Natural killer cell treated with Interleukin-12 subunit alpha and Interleukin-12 subunit beta and Interleukin-15 and Interleukin-18, amount 100 ng/mL, for 72 hours (primary cell): ENCODE measurements around the gene ACTN1. TPM values are rescaled to one million over a fixed set of nuclear protein-coding genes. Genes with fewer than 3 reads are reported as not detected.
A peak's percentile ranks its signal among the peaks of the same experiment; 100 is the strongest.

ENCODE experiments used
- ATAC-seq, 2 donors: fragments of 150-1000 bp; cut with Tn5 transposase in 1 of 2; sonication (Bioruptor Pico), chemical (Tn5 transposase) in 1 of 2; 2 replicates each; pipeline ENCODE4 v1.10.0; 2021
- DNase-seq: peaks from one replicate; pipeline ENCODE4 v3.0.0; 2022; ENCODE audit warnings: low spot score
- H3K27ac Mint-ChIP-seq, 2 donors: 1 replicate in 1 of 2; 2 replicates in 1 of 2; pipeline ENCODE4 v1.8.0; 2022; ENCODE audit warnings: mixed read lengths in 2 of 2, mild to moderate bottlenecking in 1 of 2, moderate library complexity in 1 of 2
- H3K27me3 Mint-ChIP-seq, 2 donors: 1 replicate in 1 of 2; 2 replicates in 1 of 2; pipeline ENCODE4 v1.8.0; 2022; ENCODE audit warnings: mixed read lengths in 2 of 2
- H3K36me3 Mint-ChIP-seq: one replicate; pipeline ENCODE4 v1.8.0; 2022; ENCODE audit warnings: mixed read lengths
- H3K4me1 Mint-ChIP-seq, 2 donors: 1 replicate in 1 of 2; 2 replicates in 1 of 2; pipeline ENCODE4 v1.8.0; 2022; ENCODE audit warnings: low read depth in 2 of 2, mixed read lengths in 2 of 2, mild to moderate bottlenecking in 1 of 2
- H3K4me3 Mint-ChIP-seq: one replicate; pipeline ENCODE4 v1.8.0; 2022; ENCODE audit warnings: mixed read lengths
- H3K9me3 Mint-ChIP-seq: 2 replicates; pipeline ENCODE4 v1.8.0; 2022; ENCODE audit warnings: mixed read lengths
- total RNA-seq, 2 donors: library from RNA; stranded (reverse); gene quantifications; one replicate each; pipeline ENCODE4 v1.2.3, GENCODE V29; 2022

The ACTN1 gene
- total RNA-seq, 2 donors from 2014 or later = 40.1 to 124 TPM

DNA sequence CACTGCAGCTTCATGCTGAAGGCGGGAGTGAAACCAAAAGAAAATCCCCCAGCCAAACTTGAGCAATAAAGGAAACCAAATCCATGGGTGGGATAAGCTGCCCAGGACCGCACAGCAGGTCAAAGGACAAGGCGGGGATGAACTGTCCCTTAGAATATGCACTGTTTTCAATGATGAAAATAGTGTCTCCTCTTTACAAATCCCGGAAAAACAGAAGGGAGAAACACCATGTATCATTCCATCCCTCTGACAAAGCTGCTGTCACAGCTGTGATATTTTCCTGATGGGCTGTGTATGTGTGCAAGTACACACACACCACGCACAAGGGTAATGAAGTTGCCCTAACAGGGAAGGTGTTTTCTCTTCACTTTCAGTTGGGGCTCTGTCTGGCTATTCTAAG, 70.3 kb downstream of the ACTN1 start:
- ATAC-seq = no peak
- H3K27ac Mint-ChIP-seq = no peak overlapping the region
- DNase-seq = no peak
- no peak overlapping the region for H3K4me3 Mint-ChIP-seq
- no peaks in the 10 kb centered on the region for H3K27me3 Mint-ChIP-seq
- H3K4me1 Mint-ChIP-seq = peaks cover 10 to 14% of the 10 kb centered on the region in 2 donors
- no peaks in the 10 kb centered on the region for H3K36me3 Mint-ChIP-seq
- no peaks in the 10 kb centered on the region for H3K9me3 Mint-ChIP-seq

DNA sequence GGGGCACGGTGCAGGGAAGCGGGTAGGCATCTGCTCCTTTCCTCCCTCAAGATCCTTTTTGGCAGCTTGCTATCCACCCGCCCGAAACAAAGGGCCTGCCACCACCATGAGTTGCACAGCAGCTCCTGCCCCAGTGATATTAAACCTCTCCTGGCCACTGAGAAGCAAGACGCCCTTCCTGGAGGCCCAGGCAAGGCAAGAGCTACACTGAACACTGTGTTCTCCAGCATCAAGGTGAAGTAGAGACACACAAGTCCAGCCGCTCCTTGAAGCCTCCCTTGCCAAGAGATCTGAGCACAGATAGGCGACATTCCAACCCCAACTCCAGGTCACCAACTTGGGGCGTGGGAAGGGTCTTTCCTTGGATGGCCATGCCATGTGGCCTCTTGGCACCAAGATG, 70.9 kb downstream of the ACTN1 start:
- H3K4me1 Mint-ChIP-seq = peaks cover 10 to 14% of the 10 kb centered on the region in 2 donors
- no peak overlapping the region for H3K27ac Mint-ChIP-seq
- H3K4me3 Mint-ChIP-seq = no peak overlapping the region
- ATAC-seq (no peak), DNase-seq (no peak)
- no peaks in the 10 kb centered on the region for H3K9me3 Mint-ChIP-seq
- no peaks in the 10 kb centered on the region for H3K36me3 Mint-ChIP-seq
- no peaks in the 10 kb centered on the region for H3K27me3 Mint-ChIP-seq

DNA sequence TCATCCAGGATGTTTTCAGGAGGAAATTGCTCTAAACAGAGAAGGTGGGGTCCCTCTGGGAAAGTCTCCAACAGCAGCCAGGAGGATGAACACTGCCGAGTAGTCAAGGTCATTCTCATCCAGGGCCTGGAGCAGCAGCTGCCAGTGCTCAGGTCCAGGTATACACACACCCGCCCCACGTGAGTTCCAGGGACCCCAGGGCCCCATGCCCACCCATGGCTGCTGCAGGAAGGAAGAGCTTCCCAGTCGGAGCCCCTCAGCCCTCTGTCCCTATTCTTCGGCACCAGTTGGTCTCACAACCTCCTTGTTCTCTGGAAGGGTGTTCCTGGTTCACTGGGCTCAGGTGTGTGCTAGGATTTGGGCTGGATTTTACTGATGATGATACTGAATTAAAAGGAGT, 72.7 kb downstream of the ACTN1 start:
- H3K4me1 Mint-ChIP-seq = peaks cover 9% of the 10 kb centered on the region in 2 donors
- no peak overlapping the region for H3K27ac Mint-ChIP-seq
- H3K27me3 Mint-ChIP-seq = no peaks in the 10 kb centered on the region
- no peak overlapping the region for H3K4me3 Mint-ChIP-seq
- H3K9me3 Mint-ChIP-seq = no peaks in the 10 kb centered on the region
- DNase-seq (no peak), ATAC-seq (no peak)
- H3K36me3 Mint-ChIP-seq = no peaks in the 10 kb centered on the region

DNA sequence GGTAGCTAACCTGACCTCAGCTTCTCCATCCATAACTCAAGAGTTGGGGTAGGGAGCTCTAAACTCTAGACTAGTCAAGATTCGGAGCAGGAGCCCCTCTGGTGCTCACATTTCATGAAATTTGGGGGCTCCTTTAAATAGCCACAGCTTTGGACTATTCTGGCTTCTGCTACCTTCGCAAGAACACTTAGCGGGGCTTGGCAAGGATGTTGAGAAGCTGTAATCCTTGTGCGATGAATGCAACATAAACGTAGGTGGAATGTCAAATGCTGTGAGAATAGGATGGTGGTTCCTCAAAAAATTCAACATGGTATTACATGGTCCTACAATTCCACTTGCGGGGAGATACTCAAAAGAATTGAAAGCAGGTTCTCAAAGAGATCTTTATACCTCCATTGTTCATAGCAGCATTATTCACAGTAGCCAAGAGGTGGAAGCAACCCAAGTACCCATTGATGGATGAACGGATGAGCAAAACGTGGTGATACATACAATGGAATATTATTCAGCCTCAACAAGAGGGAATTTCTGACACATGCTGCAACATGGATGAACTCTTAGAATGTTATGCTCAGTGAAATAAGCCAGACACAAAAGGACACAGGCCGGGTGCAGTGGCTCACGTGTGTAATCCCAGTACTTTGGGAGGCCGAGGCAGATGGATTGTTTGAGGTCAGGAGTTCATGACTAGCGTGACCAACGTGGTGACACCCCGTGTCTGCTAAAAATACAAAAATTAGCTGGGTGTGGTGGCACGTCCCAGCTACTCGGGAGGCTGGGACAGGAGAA, 73.8 kb downstream of the ACTN1 start:
- Mint-ChIP-seq H3K36me3 (peaks cover 6% of the 10 kb centered on the region), H3K4me1 (peaks cover 0 to 1% of the 10 kb centered on the region in 2 donors), H3K4me3 (no peak overlapping the region), H3K27me3 (no peaks in the 10 kb centered on the region), H3K27ac (no peak overlapping the region), H3K9me3 (no peaks in the 10 kb centered on the region)
- DNase-seq (no peak), ATAC-seq (no peak)

DNA sequence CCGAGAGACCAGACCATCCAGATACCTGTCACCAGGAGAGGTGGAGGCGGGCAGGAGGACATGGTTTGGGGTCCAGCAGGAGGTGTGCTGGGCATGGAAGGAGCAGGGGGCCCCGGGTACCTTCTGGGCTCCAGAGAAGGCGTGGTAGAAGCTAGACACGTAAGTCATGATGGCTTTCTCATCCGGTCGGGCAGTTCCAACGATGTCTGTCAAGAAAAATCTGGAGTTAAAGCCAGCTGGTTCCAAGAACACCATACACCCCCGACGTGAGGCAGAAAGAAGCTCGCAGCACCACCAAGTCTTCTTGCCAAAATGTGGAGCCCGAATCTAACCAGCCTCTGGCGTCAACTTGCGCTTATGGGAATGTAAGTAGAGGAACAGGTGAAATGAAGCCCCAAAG, 76.7 kb downstream of the ACTN1 start:
- H3K4me3 Mint-ChIP-seq = no peak overlapping the region
- peaks cover 24 to 27% of the 10 kb centered on the region in 2 donors for H3K4me1 Mint-ChIP-seq
- peaks cover 6% of the 10 kb centered on the region for H3K36me3 Mint-ChIP-seq
- no peak for DNase-seq
- H3K27ac Mint-ChIP-seq = no peak overlapping the region
- no peaks in the 10 kb centered on the region for H3K9me3 Mint-ChIP-seq
- no peak for ATAC-seq
- H3K27me3 Mint-ChIP-seq = no peaks in the 10 kb centered on the region

DNA sequence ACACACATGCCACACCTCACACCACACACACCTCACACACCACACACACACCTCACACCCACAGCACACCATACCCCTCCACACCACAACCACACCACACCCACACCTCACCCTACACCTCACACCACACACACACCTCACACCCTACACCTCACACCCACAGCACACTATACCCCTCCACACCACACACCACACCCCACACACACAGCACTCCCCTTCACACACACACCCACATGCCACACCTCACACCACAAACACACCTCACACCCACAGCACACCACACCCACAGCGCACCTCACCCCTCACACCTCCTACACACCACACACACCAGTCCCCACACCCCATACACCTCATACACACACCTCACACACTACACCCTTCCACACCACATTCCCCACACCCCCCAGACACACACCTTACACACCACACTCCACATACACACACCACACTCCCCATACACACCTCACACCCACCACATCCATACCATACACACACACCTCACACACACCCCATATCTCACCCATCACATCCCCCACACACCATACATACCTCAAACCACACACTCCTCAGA, 80.0 kb downstream of the ACTN1 start:
- ATAC-seq (peak; percentile 71 to 79), DNase-seq (no peak)
- H3K4me1 Mint-ChIP-seq = peaks cover 25 to 30% of the 10 kb centered on the region in 2 donors
- H3K4me3 Mint-ChIP-seq = no peak overlapping the region
- no peaks in the 10 kb centered on the region for H3K9me3 Mint-ChIP-seq
- peak overlapping the region; percentile 10 to 14 for H3K27ac Mint-ChIP-seq
- H3K27me3 Mint-ChIP-seq = no peaks in the 10 kb centered on the region
- peaks cover 6% of the 10 kb centered on the region for H3K36me3 Mint-ChIP-seq

DNA sequence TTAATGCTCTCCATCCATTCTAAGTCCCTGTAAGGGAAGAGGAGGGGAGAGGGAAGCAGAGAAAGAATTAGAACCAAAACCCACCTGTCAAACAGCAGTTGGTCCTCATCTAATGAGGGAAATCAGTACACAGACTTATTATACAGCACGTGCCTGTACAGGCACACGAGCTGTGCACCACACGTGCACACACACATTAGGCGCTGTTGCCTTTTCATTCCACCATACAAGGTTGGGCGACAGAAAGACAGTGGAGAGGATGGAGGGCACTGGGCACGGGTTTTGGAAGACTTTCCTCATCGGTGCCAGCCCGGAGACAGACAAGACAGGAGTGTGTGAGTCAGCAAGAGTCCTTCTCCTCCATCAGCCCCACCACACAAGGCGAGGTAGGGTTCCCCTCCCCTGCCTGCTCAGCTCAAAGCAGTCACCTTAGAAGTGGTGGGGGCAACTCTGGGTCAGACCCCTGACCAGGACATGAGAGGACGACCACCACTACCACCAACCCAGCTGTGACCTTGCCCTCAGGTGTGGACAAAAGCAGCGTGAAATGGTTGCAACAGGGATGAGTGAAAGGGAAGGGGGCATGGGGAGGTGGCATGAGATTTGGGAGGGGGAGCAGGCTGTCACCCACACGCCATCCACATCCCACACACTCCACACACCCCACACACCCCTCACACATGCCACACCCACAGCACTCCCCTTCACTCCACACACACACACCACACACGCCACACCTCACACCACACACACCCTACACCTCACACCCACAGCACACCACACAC, 80.7 kb downstream of the ACTN1 start:
- DNase-seq (no peak), ATAC-seq (peak; percentile 3 to 16)
- H3K36me3 Mint-ChIP-seq = peaks cover 6% of the 10 kb centered on the region
- peak overlapping the region; percentile 55 to 63 for H3K27ac Mint-ChIP-seq
- H3K9me3 Mint-ChIP-seq = no peaks in the 10 kb centered on the region
- H3K27me3 Mint-ChIP-seq = no peaks in the 10 kb centered on the region
- peaks cover 25 to 30% of the 10 kb centered on the region in 2 donors for H3K4me1 Mint-ChIP-seq
- H3K4me3 Mint-ChIP-seq = peak overlapping the region; percentile 16

DNA sequence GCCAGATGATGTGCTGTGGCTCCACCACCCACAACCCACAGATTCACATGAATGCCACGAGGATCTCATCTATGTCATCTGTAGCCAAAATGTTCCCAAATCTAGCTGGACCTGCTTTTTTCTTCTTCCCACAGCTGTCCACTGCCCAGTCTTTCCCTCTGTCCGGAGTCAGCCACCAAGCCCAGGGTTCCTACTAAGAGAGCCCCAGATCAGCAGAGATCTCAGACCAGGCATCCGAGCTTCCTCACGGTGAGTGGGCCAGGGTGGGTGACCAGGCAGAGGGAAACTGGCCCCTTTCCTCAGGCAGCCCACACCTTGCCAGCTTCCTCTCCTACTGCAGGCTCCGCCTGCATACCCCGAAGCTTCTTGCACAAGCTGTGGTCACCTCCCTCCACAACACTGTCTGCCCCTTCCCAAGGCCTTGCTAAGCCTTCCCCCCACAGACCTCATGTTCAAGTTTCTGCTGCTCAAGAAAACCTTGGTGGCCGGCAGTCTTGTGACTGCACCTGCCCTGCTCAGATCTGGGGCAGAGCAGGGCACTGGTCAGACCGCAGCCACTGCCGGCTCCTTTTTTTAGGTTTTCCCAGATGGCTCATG, 81.4 kb downstream of the ACTN1 start:
- DNase-seq = no peak
- no peaks in the 10 kb centered on the region for H3K9me3 Mint-ChIP-seq
- H3K27me3 Mint-ChIP-seq = no peaks in the 10 kb centered on the region
- no peak overlapping the region for H3K4me3 Mint-ChIP-seq
- H3K4me1 Mint-ChIP-seq = peaks cover 25 to 30% of the 10 kb centered on the region in 2 donors
- ATAC-seq = no peak
- H3K36me3 Mint-ChIP-seq = peaks cover 6% of the 10 kb centered on the region
- H3K27ac Mint-ChIP-seq = peak overlapping the region; percentile 55 to 63

DNA sequence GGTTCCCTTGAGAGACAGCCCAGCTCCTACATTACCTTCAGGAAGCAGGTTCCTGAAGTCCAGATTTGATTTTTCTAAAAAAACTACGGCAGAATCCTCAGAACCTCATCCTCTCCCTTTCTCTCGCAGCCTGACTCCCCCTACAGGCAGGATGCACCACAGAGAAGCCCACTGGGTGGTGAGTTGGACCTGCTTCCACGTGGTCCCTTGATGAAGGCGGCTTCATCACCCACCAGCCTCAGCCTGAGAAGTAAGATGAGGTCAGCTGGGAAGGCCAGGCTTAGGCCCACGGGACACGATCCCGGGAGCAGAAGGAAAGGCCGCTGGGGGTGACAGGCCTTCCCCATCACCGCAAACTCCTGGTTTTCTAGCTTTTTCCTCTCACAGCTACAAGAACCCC, 83.0 kb downstream of the ACTN1 start:
- H3K27me3 Mint-ChIP-seq = no peaks in the 10 kb centered on the region
- peaks cover 6% of the 10 kb centered on the region for H3K36me3 Mint-ChIP-seq
- H3K27ac Mint-ChIP-seq = no peak overlapping the region
- DNase-seq = no peak
- no peaks in the 10 kb centered on the region for H3K9me3 Mint-ChIP-seq
- no peak for ATAC-seq
- H3K4me1 Mint-ChIP-seq = peaks cover 25 to 30% of the 10 kb centered on the region in 2 donors
- no peak overlapping the region for H3K4me3 Mint-ChIP-seq

DNA sequence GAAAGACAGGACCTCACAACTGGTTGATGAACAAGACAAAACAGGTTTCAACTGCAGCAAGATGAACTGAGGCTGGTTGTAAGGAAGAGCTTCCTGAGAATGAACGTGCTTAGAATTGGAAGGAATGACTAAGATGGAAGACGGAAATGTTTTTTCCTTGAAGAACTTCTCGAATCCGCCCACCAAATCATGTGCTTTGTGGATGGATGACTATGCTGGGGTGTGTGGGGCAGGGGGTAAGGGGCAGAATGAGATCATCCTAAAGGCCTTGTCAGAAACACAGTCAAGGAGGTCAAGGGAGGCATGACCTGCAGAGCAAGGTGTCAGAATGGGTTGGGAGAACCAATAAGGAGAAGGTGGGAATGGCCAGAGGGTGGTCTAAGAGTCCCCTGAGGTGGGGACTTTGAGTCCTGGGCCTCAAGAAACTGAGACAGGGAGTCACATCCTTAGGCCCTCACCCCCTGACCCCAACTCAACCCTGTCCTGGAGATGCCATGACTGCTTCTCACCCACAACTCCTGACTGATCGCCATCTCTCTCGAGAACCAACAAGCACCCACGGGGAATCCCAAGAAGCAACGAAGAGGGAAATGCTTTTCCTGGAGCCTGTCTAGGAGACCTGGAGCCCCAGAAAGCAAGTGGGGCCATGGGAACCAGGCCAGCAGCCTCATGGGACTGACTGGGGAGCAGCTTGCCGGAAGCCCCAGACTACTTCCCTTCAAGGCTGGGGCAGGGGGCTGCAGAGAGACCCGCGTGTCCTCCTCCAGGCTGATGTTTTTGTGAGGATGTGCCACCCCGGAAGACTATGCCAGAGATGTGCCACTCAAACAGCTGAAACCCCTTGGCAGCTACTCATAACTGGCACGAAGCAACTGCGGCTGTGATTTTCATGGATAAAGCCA, 84.0 kb downstream of the ACTN1 start:
- DNase-seq (no peak), ATAC-seq (no peak)
- H3K27ac Mint-ChIP-seq = no peak overlapping the region
- no peaks in the 10 kb centered on the region for H3K9me3 Mint-ChIP-seq
- H3K36me3 Mint-ChIP-seq = no peaks in the 10 kb centered on the region
- H3K27me3 Mint-ChIP-seq = no peaks in the 10 kb centered on the region
- no peak overlapping the region for H3K4me3 Mint-ChIP-seq
- peaks cover 25 to 26% of the 10 kb centered on the region in 2 donors for H3K4me1 Mint-ChIP-seq

DNA sequence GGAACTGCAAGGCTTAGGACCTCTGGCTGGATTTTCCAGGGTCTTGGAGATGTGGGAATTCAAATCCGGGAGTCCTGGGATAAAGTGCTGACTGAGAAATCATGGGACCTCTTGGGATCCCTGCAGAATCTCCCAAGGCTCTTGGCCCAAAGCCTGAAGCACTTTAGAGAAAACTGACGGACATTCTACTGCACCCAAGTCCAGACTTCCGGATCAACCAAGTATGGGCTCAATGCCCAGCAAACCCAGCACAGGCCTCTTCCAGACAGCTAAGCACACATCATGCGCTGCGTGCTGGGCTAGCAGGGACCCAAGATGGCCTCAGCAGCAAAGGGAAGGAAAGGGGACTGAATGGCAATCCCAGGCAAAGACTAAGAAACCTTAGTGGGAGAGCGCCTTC, 85.0 kb downstream of the ACTN1 start:
- Mint-ChIP-seq H3K36me3 (no peaks in the 10 kb centered on the region), H3K4me3 (no peak overlapping the region), H3K27ac (no peak overlapping the region), H3K9me3 (no peaks in the 10 kb centered on the region), H3K4me1 (peaks cover 18% of the 10 kb centered on the region in 2 donors), H3K27me3 (no peaks in the 10 kb centered on the region)
- no peak for DNase-seq
- no peak for ATAC-seq

DNA sequence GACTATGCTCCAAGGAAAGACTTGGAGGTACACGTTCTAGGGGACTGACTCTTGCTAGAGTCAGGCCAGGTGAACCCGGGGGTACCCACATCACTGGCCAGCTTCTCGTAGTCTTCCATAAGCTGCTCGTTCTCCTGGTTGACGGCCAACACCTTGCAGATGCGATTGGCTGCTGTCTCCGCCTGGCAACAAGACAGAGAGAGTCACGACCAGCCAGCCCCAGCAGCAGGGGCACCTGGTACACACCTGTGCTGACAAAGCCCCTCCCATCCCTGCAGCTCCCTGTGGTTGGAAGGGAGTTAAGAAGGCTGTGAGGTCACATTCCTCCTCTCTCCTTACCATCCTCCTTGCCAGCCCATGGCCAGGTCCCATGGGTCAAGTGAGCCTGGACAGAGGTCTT, 85.5 kb downstream of the ACTN1 start:
- ATAC-seq (no peak), DNase-seq (no peak)
- H3K9me3 Mint-ChIP-seq = no peaks in the 10 kb centered on the region
- no peak overlapping the region for H3K4me3 Mint-ChIP-seq
- H3K27me3 Mint-ChIP-seq = no peaks in the 10 kb centered on the region
- peaks cover 13 to 14% of the 10 kb centered on the region in 2 donors for H3K4me1 Mint-ChIP-seq
- H3K27ac Mint-ChIP-seq = no peak overlapping the region
- no peaks in the 10 kb centered on the region for H3K36me3 Mint-ChIP-seq

DNA sequence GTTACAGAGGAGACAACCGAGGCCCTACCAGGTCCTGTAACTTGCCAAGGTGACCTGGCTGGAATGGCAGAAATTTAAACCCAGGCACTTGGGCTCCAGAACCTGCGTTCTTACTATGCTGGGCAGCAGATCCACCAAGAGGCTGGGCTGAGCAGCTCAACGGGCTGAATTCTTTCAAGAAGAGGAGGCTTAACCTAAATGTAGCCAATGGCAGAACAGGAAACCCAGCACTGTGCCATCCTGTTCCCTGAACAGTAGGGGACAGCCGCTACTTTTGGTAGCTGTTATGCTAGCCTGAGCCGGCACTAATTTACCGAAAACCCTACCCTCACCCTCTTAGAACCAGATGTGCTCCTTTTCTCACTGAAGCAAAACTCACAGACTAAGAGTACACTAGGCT, 86.1 kb downstream of the ACTN1 start:
- no peaks in the 10 kb centered on the region for H3K36me3 Mint-ChIP-seq
- no peaks in the 10 kb centered on the region for H3K27me3 Mint-ChIP-seq
- DNase-seq = no peak
- H3K4me3 Mint-ChIP-seq = no peak overlapping the region
- no peaks in the 10 kb centered on the region for H3K9me3 Mint-ChIP-seq
- H3K4me1 Mint-ChIP-seq = peaks cover 7 to 9% of the 10 kb centered on the region in 2 donors
- H3K27ac Mint-ChIP-seq = no peak overlapping the region
- no peak for ATAC-seq
